HCT116 (cell line): Measurements from ENCODE around the gene PPP2R5D.

ENCODE experiments used
- CTCF ChIP-seq, 3 experiments: fragments of 200-600 bp in 1 of 3; sonication (generic) in 1 of 3; IDR thresholded peaks in 2 of 3; conservative IDR thresholded peaks in 1 of 3; 2 replicates each; pipeline ENCODE4 v1.5.1; 2012 to 2017; ENCODE audit warnings: low read depth in 2 of 3, low read length in 2 of 3, antibody characterized with exemption in 1 of 3, borderline replicate concordance in 1 of 3, control low read depth in 1 of 3, mild to moderate bottlenecking in 1 of 3, mixed read lengths in 1 of 3, mixed run types in 1 of 3, moderate library complexity in 1 of 3; ENCODE audit not compliant: insufficient read depth in 1 of 3
- EZH2 ChIP-seq: fragments of 200-600 bp; sonication (generic); IDR thresholded peaks from 2 replicates; pipeline ENCODE4 v1.6.1; 2017; ENCODE audit warnings: antibody characterized with exemption, mixed run types
- MAX ChIP-seq: IDR thresholded peaks from 2 replicates; pipeline ENCODE4 v1.6.1; 2012
- POLR2A ChIP-seq: IDR thresholded peaks from 2 replicates; pipeline ENCODE4 v1.7.0; 2011; ENCODE audit warnings: borderline replicate concordance; ENCODE audit not compliant: insufficient read depth, insufficient read length; ENCODE audit errors: extremely low read depth
- POLR2AphosphoS5 ChIP-seq: IDR thresholded peaks from 2 replicates; pipeline ENCODE4 v1.6.1; 2011; ENCODE audit warnings: mild to moderate bottlenecking, low read depth, low read length, moderate library complexity
- SIN3A ChIP-seq: IDR thresholded peaks from 2 replicates; pipeline ENCODE4 v1.6.1; 2012; ENCODE audit warnings: low read depth
- YY1 ChIP-seq: IDR thresholded peaks from 2 replicates; pipeline ENCODE4 v1.6.1; 2011; ENCODE audit warnings: low read length, low read depth, moderate library complexity, mild to moderate bottlenecking; ENCODE audit not compliant: insufficient replicate concordance; ENCODE audit errors: extremely low read depth
- ZFX ChIP-seq: fragments of 450-650 bp; IDR thresholded peaks from 2 replicates; pipeline ENCODE4 v1.6.1; 2017
- TF ChIP-seq, protein P1 (sequence below): IDR thresholded peaks from 2 replicates; pipeline ENCODE4 v1.6.1; 2011; ENCODE audit warnings: mild to moderate bottlenecking, low read length, moderate library complexity; ENCODE audit not compliant: insufficient replicate concordance; ENCODE audit errors: extremely low read depth

- TF ChIP-seq YY1 (no peak), SIN3A (no peak), EZH2 (no peak), POLR2AphosphoS5 (no peak), CTCF (IDR thresholded peaks at IDR 0.05 in 2 of 3, conservative IDR thresholded peaks at IDR 0.05 in 1 of 3; ENCODE audit: borderline replicate concordance in 1 of 3, insufficient read depth in 1 of 3, low read depth in 2 of 3, low read length in 2 of 3) (no peak), POLR2A (no peak), ZFX (no peak), MAX (no peak)
- TF ChIP-seq, protein P1, sequence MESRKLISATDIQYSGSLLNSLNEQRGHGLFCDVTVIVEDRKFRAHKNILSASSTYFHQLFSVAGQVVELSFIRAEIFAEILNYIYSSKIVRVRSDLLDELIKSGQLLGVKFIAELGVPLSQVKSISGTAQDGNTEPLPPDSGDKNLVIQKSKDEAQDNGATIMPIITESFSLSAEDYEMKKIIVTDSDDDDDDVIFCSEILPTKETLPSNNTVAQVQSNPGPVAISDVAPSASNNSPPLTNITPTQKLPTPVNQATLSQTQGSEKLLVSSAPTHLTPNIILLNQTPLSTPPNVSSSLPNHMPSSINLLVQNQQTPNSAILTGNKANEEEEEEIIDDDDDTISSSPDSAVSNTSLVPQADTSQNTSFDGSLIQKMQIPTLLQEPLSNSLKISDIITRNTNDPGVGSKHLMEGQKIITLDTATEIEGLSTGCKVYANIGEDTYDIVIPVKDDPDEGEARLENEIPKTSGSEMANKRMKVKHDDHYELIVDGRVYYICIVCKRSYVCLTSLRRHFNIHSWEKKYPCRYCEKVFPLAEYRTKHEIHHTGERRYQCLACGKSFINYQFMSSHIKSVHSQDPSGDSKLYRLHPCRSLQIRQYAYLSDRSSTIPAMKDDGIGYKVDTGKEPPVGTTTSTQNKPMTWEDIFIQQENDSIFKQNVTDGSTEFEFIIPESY: no peak
Measured at GRCh38 chr6:42961020-42961470, 23.3 kb upstream of the PPP2R5D start.
